CD14-positive monocyte (primary cell): ENCODE data around the gene DUSP1. TPM values are rescaled to one million over a fixed set of nuclear protein-coding genes. Genes with fewer than 3 reads are reported as not detected.

Experiments
- DNase-seq, 3 donors: peaks; one replicate each; pipeline ENCODE4 v3.0.0-alpha.2; 2011 to 2022
- H2AFZ ChIP-seq: 2 replicates; pipeline ENCODE4 v1.6.0; 2012; ENCODE audit warnings: mild to moderate bottlenecking, low read depth, low read length, inconsistent platforms; ENCODE audit not compliant: insufficient read depth, poor library complexity, severe bottlenecking
- H3K27ac ChIP-seq, 2 donors: 1 replicate in 1 of 2; 2 replicates in 1 of 2; pipeline ENCODE4 v1.5.1; 2012 to 2013; ENCODE audit warnings: low read length in 2 of 2, control low read depth in 1 of 2, inconsistent platforms in 1 of 2, low read depth in 1 of 2, mild to moderate bottlenecking in 1 of 2
- H3K27me3 ChIP-seq, 2 donors: one replicate each; pipeline versions ENCODE4 v1.6.0 to v1.6.1; 2011 to 2013; ENCODE audit warnings: low read length in 2 of 2; ENCODE audit not compliant: control insufficient read depth in 2 of 2, insufficient read depth in 2 of 2
- H3K36me3 ChIP-seq, 2 donors: replicated peaks in 1 of 2; 1 replicate in 1 of 2; 2 replicates in 1 of 2; pipeline versions ENCODE4 v1.5.1 to v1.6.1; 2012 to 2013; ENCODE audit warnings: low read length in 2 of 2, control low read depth in 1 of 2, inconsistent platforms in 1 of 2, mild to moderate bottlenecking in 1 of 2; ENCODE audit not compliant: insufficient read depth in 2 of 2, control insufficient read depth in 1 of 2
- H3K4me1 ChIP-seq, 2 donors: 1 replicate in 1 of 2; 2 replicates in 1 of 2; pipeline versions ENCODE4 v1.5.1 to v1.6.1; 2012 to 2013; ENCODE audit warnings: low read length in 2 of 2, control low read depth in 1 of 2, inconsistent platforms in 1 of 2, mild to moderate bottlenecking in 1 of 2, moderate library complexity in 1 of 2; ENCODE audit not compliant: insufficient read depth in 2 of 2, control insufficient read depth in 1 of 2
- H3K4me2 ChIP-seq: replicated peaks from 2 replicates; pipeline ENCODE3; 2012; ENCODE audit warnings: low read length, moderate library complexity, mild to moderate bottlenecking; ENCODE audit not compliant: poor library complexity, severe bottlenecking; ENCODE audit errors: extremely low read depth
- H3K4me3 ChIP-seq, 3 experiments: fragments of 200-600 bp in 1 of 3; sonication (generic) in 1 of 3; replicated peaks in 1 of 3; 1 replicate in 2 of 3; 2 replicates in 1 of 3; pipeline ENCODE4 v1.5.1; 2011 to 2013; ENCODE audit warnings: low read length in 3 of 3, mild to moderate bottlenecking in 3 of 3, control low read depth in 2 of 3, low read depth in 2 of 3, inconsistent platforms in 1 of 3, moderate library complexity in 1 of 3
- H3K79me2 ChIP-seq: 2 replicates; pipeline ENCODE4 v1.6.0; 2012; ENCODE audit warnings: mild to moderate bottlenecking, control low read depth, inconsistent platforms, low read length, moderate library complexity; ENCODE audit not compliant: insufficient read depth
- H3K9ac ChIP-seq: 2 replicates; pipeline ENCODE4 v1.6.0; 2017; ENCODE audit warnings: low read length, mild to moderate bottlenecking; ENCODE audit not compliant: insufficient read depth, poor library complexity, severe bottlenecking
- H3K9me3 ChIP-seq, 2 donors: replicated peaks in 1 of 2; 1 replicate in 1 of 2; 2 replicates in 1 of 2; pipeline versions ENCODE4 v1.5.1 to v1.6.1; 2012 to 2013; ENCODE audit warnings: low read length in 2 of 2, control low read depth in 1 of 2; ENCODE audit not compliant: control insufficient read depth in 1 of 2, insufficient read depth in 1 of 2
- H4K20me1 ChIP-seq: 2 replicates; pipeline ENCODE4 v1.6.0; 2012; ENCODE audit warnings: mild to moderate bottlenecking, low read length, control low read depth, moderate library complexity; ENCODE audit not compliant: insufficient read depth
- H3K27ac Mint-ChIP-seq, 7 donors: one replicate each; pipeline ENCODE4 v1.8.0; 2020; ENCODE audit warnings: mild to moderate bottlenecking in 7 of 7, mixed read lengths in 7 of 7, moderate library complexity in 6 of 7, inconsistent platforms in 2 of 7
- H3K27me3 Mint-ChIP-seq, 3 donors: one replicate each; pipeline ENCODE4 v1.8.0; 2021 to 2022; ENCODE audit warnings: low read depth in 3 of 3, mild to moderate bottlenecking in 3 of 3, mixed read lengths in 3 of 3, moderate library complexity in 3 of 3, inconsistent platforms in 1 of 3
- H3K36me3 Mint-ChIP-seq, 2 donors: one replicate each; pipeline ENCODE4 v1.8.0; 2020; ENCODE audit warnings: mixed read lengths in 2 of 2, inconsistent platforms in 1 of 2, mild to moderate bottlenecking in 1 of 2
- H3K4me1 Mint-ChIP-seq: one replicate; pipeline ENCODE4 v1.8.0; 2020; ENCODE audit warnings: mild to moderate bottlenecking, mixed read lengths
- H3K4me3 Mint-ChIP-seq, 2 donors: one replicate each; pipeline ENCODE4 v1.8.0; 2020; ENCODE audit warnings: mild to moderate bottlenecking in 2 of 2, mixed read lengths in 2 of 2, moderate library complexity in 1 of 2
- H3K9me3 Mint-ChIP-seq, 7 donors: one replicate each; pipeline ENCODE4 v1.8.0; 2020 to 2022; ENCODE audit warnings: mixed read lengths in 7 of 7, mild to moderate bottlenecking in 6 of 7, moderate library complexity in 6 of 7, inconsistent platforms in 2 of 7
- CTCF ChIP-seq: fragments of 200-600 bp; IDR thresholded peaks from one replicate; pipeline ENCODE4 v1.8.0; 2022; ENCODE audit warnings: antibody characterized with exemption, mild to moderate bottlenecking
- WGBS: methylation state at CpG from one replicate; pipeline ENCODE4 v1.1.5; 2013; ENCODE audit warnings: missing lambda C conversion rate; ENCODE audit not compliant: insufficient coverage; 5-methylcytosine and 5-hydroxymethylcytosine counted together
- intact Hi-C, 2 donors: fragments of 100-400 bp; cut with micrococcal nuclease; formaldehyde crosslinking; loops; one replicate each; pipeline versions ENCODE4 v1.15.0 to v1.15.1; 2023
- polyA plus RNA-seq, 3 donors: library from polyadenylated mRNA; depleted of rRNA in 1 of 3; unstranded in 2 of 3; stranded (reverse) in 1 of 3; fragments of 300-500 nt in 2 of 3; fragments of >200 nt in 1 of 3; fragmentation: Illumina TruSeq in 2 of 3; gene quantifications; 1 replicate in 2 of 3; 2 replicates in 1 of 3; pipeline ENCODE4 v1.2.3, GENCODE V29; 2012 to 2021

Gene DUSP1
- polyA plus RNA-seq, 3 donors: 1,963 to 4,884 (median 3,954) TPM

GRCh38 chr5:172721455-172722326 lies 49.3 kb downstream of the DUSP1 start:
- no peaks in the 10 kb centered on the region for H3K36me3 ChIP-seq
- peaks cover 5% of the 10 kb centered on the region for H3K4me1 Mint-ChIP-seq
- H4K20me1 ChIP-seq: no peaks in the 10 kb centered on the region
- 78% methylated on average over 13 of the region's 17 CpGs for WGBS
- H3K9me3 ChIP-seq: no peaks in the 10 kb centered on the region
- H3K4me3 Mint-ChIP-seq: no peak overlapping the region
- H2AFZ ChIP-seq: no peak overlapping the region
- H3K27ac Mint-ChIP-seq: no peak overlapping the region
- H3K9ac ChIP-seq: no peak overlapping the region
- no peaks in the 10 kb centered on the region for H3K36me3 Mint-ChIP-seq
- H3K27me3 ChIP-seq: no peaks in the 10 kb centered on the region
- DNase-seq: no peak
- H3K4me2 ChIP-seq: no peak overlapping the region
- no peak overlapping the region for H3K4me3 ChIP-seq
- no peak for TF ChIP-seq CTCF
- no peaks in the 10 kb centered on the region for H3K9me3 Mint-ChIP-seq
- peaks cover 0 to 6% of the 10 kb centered on the region in 2 donors for H3K4me1 ChIP-seq
- intact Hi-C loops: loop anchor here in 1 of 2 donors (5.0 kb wide), 1 partner anchor 36 kb away; no protein-coding TSS in a partner anchor
- no peak overlapping the region for H3K27ac ChIP-seq
- no peaks in the 10 kb centered on the region for H3K79me2 ChIP-seq
- H3K27me3 Mint-ChIP-seq: peaks cover 2 to 16% (median 10%) of the 10 kb centered on the region in 3 donors

GRCh38 chr5:172720655-172721054 lies 50.3 kb downstream of the DUSP1 start:
- Histone ChIP-seq H3K4me2 (no peak overlapping the region), H3K4me1 (peaks cover 0 to 6% of the 10 kb centered on the region in 2 donors), H3K79me2 (no peaks in the 10 kb centered on the region), H3K4me3 (no peak overlapping the region), H3K27ac (no peak overlapping the region), H3K27me3 (no peaks in the 10 kb centered on the region), H4K20me1 (no peaks in the 10 kb centered on the region), H3K9ac (no peak overlapping the region), H2AFZ (no peak overlapping the region), H3K36me3 (no peaks in the 10 kb centered on the region), H3K9me3 (no peaks in the 10 kb centered on the region)
- intact Hi-C loops: loop anchor here in 1 of 2 donors (5.0 kb wide), 1 partner anchor 37 kb away; no protein-coding TSS in a partner anchor
- no peak overlapping the region for H3K27ac Mint-ChIP-seq
- no peak overlapping the region for H3K4me3 Mint-ChIP-seq
- H3K36me3 Mint-ChIP-seq: no peaks in the 10 kb centered on the region
- no peaks in the 10 kb centered on the region for H3K9me3 Mint-ChIP-seq
- peaks cover 5% of the 10 kb centered on the region for H3K4me1 Mint-ChIP-seq
- WGBS: 100% methylated on average over 2 of the region's 5 CpGs
- H3K27me3 Mint-ChIP-seq: peaks cover 2 to 16% (median 10%) of the 10 kb centered on the region in 3 donors
- DNase-seq: no peak
- TF ChIP-seq CTCF: no peak
